ENCODE data around the gene ADCK2.

DNA sequence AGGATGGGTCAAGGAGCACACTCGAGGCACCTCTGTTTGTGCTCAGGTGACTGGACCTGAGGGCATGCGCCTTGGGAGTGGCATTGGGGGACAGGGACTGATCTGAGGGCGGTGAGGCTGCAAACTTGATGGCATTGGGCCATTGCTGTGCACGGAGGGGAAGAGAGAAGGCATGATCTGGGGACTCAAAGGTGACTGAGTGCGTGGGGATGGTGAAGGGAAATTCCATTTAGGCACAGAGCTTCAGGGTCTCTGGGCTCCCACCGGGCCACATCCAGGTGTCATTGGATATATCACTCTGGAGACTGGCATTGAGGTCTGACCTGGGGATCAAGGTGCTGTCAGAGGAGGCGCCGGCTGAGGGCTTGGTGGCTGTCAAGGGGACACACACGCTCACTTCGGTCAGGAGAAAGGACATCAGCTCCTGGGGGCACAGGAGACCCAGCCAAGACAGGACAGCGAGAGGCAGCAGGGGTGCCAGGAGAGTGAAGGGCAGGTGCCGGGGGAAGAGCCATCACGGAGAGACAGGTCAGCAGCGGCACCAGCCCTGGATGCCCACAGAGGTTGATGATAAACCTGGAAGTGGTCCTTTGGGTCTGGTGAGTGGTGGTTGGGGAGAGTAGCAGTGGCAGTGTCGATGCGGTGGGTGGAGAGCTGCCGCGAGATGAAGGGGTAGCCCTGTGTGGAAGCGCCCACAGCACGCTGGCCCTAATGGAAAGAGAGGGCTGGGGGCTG, 5.5 kb downstream of the ADCK2 start:
- TF ChIP-seq ZNF274 (IDR thresholded peaks at IDR 0.05; ENCODE audit: low read depth, low read length) (no peak), SUZ12 (IDR thresholded peaks at IDR 0.05; ENCODE audit: extremely low read depth, insufficient read depth, insufficient read length) (no peak)
